GM19239 (cell line): ENCODE data around the gene RETSAT.
"Not testable (repeated sequence)": the region's sequence is repeated elsewhere in the genome, so short reads cannot be mapped to it uniquely, and the experiment has no call there.

Experiments used
- DNase-seq: peaks from one replicate; pipeline ENCODE4 v3.0.0; 2011; ENCODE audit warnings: low spot score; ENCODE audit not compliant: insufficient read length
- FAIRE-seq: peaks from 2 replicates; lab custom pipeline; 2011; peaks lifted over from hg19 to GRCh38; lab: Jason Lieb, UNC

The RETSAT gene

GRCh38 chr2:85340034-85340892, 14.1 kb downstream of the RETSAT start:
- FAIRE-seq (no peak), DNase-seq (no peak)

- DNase-seq: no peak
- no peak for FAIRE-seq
These were observed 19.4 kb downstream of the RETSAT start for GRCh38 chr2:85334928-85335327.

GRCh38 chr2:85333877-85334276, 20.5 kb downstream of the RETSAT start:
- not testable (repeated sequence) for FAIRE-seq

GRCh38 chr2:85330839-85331636, 23.3 kb downstream of the RETSAT start:
- FAIRE-seq: no peak
- no peak for DNase-seq

More at GRCh38 chr2:85333877-85334276, 20.5 kb downstream of the RETSAT start:
- not testable (repeated sequence) for DNase-seq

GRCh38 chr2:85329701-85330100, 24.6 kb downstream of the RETSAT start:
- not testable (repeated sequence) for FAIRE-seq

GRCh38 chr2:85329181-85329651, 25.1 kb downstream of the RETSAT start:
- DNase-seq (no peak), FAIRE-seq (no peak)

More at GRCh38 chr2:85329701-85330100, 24.6 kb downstream of the RETSAT start:
- not testable (repeated sequence) for DNase-seq

GRCh38 chr2:85327822-85328617, 26.3 kb downstream of the RETSAT start, which contains the start of gene TGOLN2:
Gene TGOLN2, minus strand, starts transcription at chr2:85327989. Its CDS starts 27 bp downstream, at chr2:85327962.
- DNase-seq (peak; percentile 89), FAIRE-seq (peak; percentile 82)

- FAIRE-seq: no peak
- peak; percentile 32 for DNase-seq
These were observed 27.0 kb downstream of the RETSAT start for GRCh38 chr2:85327160-85327821.

GRCh38 chr2:85326406-85327159, 27.7 kb downstream of the RETSAT start:
- peak; percentile 47 for FAIRE-seq

GRCh38 chr2:85325466-85325811, 28.9 kb downstream of the RETSAT start:
- no peak for DNase-seq
- FAIRE-seq: no peak

More at GRCh38 chr2:85326406-85327159, 27.7 kb downstream of the RETSAT start:
- peak; percentile 39 for DNase-seq

GRCh38 chr2:85324639-85325465, 29.5 kb downstream of the RETSAT start:
- DNase-seq: no peak
- FAIRE-seq: no peak

- DNase-seq, FAIRE-seq: not testable (repeated sequence)
These were observed 30.4 kb downstream of the RETSAT start for GRCh38 chr2:85323988-85324367.

- FAIRE-seq (no peak), DNase-seq (no peak)
These were observed 30.9 kb downstream of the RETSAT start for GRCh38 chr2:85323351-85323987.

GRCh38 chr2:85319796-85320195, 34.5 kb downstream of the RETSAT start:
- DNase-seq (no peak), FAIRE-seq (no peak)

- DNase-seq (no peak), FAIRE-seq (no peak)
These were observed 35.9 kb downstream of the RETSAT start for GRCh38 chr2:85318222-85319074.

GRCh38 chr2:85315921-85316320, 38.4 kb downstream of the RETSAT start:
- not testable (repeated sequence) for DNase-seq, FAIRE-seq

- no peak for FAIRE-seq
- no peak for DNase-seq
These were observed 39.5 kb downstream of the RETSAT start for GRCh38 chr2:85314884-85315242.
